BLaER1 treated with 17β-estradiol and CSF1 and Interleukin-3, amounts not matched to agents 10 nM and 100 nM (cell line): ENCODE results near the gene RPS27.

Source experiments
- H3K27ac ChIP-seq, 11 experiments: shearing (Covaris generic); formaldehyde crosslinking; 2 replicates each; pipeline ENCODE4 v1.8.1; 2022
- H3K27me3 ChIP-seq, 11 experiments: shearing (Covaris generic); formaldehyde crosslinking; 2 replicates each; pipeline ENCODE4 v1.8.1; 2022
- H3K36me3 ChIP-seq, 11 experiments: shearing (Covaris generic); formaldehyde crosslinking; 2 replicates each; pipeline ENCODE4 v1.8.1; 2022
- H3K4me1 ChIP-seq, 10 experiments: shearing (Covaris generic); formaldehyde crosslinking; 2 replicates each; pipeline ENCODE4 v1.8.1; 2022
- H3K4me2 ChIP-seq, 11 experiments: shearing (Covaris generic); formaldehyde crosslinking; 2 replicates each; pipeline ENCODE4 v1.8.1; 2022
- H3K4me3 ChIP-seq, 10 experiments: shearing (Covaris generic); formaldehyde crosslinking; 2 replicates each; pipeline ENCODE4 v1.8.1; 2022
- H3K9ac ChIP-seq, 11 experiments: shearing (Covaris generic); formaldehyde crosslinking; 2 replicates each; pipeline ENCODE4 v1.8.1; 2022
- H3K9me3 ChIP-seq, 11 experiments: shearing (Covaris generic); formaldehyde crosslinking; replicated peaks in 1 of 11; 2 replicates each; pipeline ENCODE4 v1.8.1; 2022
- H4K20me1 ChIP-seq, 11 experiments: shearing (Covaris generic); formaldehyde crosslinking; 2 replicates each; pipeline ENCODE4 v1.8.1; 2022
- Cebpa-rat ChIP-seq, 11 experiments: shearing (Covaris generic); IDR thresholded peaks; 2 replicates each; pipeline ENCODE4 v1.8.1; 2022

The RPS27 gene

GRCh38 chr1:153990468-153991150 lies at the start of gene RPS27:
Gene RPS27 (plus strand): TSS chr1:153990762. CDS start chr1:153990797, 35 bp downstream.
- no peaks in the 10 kb centered on the region for H3K9me3 ChIP-seq
- peak within 1 kb of the TSS; percentile 88 to 99 (median 95) for H3K9ac ChIP-seq
- H3K4me1 ChIP-seq, result peaks cover 42 to 67% (median 54%) of the 10 kb centered on the region in 10 experiments
- peak within 1 kb of the TSS; percentile 92 to 99 (median 95) for H3K27ac ChIP-seq
- peak within 1 kb of the TSS; percentile 86 to 98 (median 95) for H3K4me2 ChIP-seq
- no peaks in the 10 kb centered on the region for H3K27me3 ChIP-seq
- peak in 3 of 11 experiments; percentile 53 to 72 (median 60); a peak in 5 of 22 replicates for TF ChIP-seq Cebpa-rat (IDR thresholded peaks at IDR 0.05)
- H4K20me1 ChIP-seq, result peaks cover 15 to 46% (median 34%) of the 10 kb centered on the region in 11 experiments; a peak in 16 of 22 replicates
- H3K4me3 ChIP-seq, result peak within 1 kb of the TSS; percentile 73 to 93 (median 80)
- peaks cover 37 to 46% (median 43%) of the 10 kb centered on the region in 11 experiments for H3K36me3 ChIP-seq

GRCh38 chr1:153941826-153942725 lies 48.5 kb upstream of the RPS27 start:
- Histone ChIP-seq H3K36me3 (peaks cover 65 to 74% (median 72%) of the 10 kb centered on the region in 11 experiments), H3K9ac (peak overlapping the region; percentile 4 to 100 (median 99); a peak in 13 of 22 replicates), H3K27ac (peak overlapping the region in 10 of 11 experiments; percentile 1 to 100 (median 78); a peak in 10 of 22 replicates), H3K4me2 (peak overlapping the region in 8 of 11 experiments; percentile 96 to 99 (median 98); a peak in 13 of 22 replicates), H3K27me3 (no peaks in the 10 kb centered on the region), H3K9me3 (no peaks in the 10 kb centered on the region), H3K4me1 (peaks cover 31 to 63% (median 43%) of the 10 kb centered on the region in 10 experiments), H3K4me3 (peak overlapping the region in 3 of 10 experiments; percentile 70 to 85 (median 80); a peak in 4 of 20 replicates), H4K20me1 (peaks cover 0 to 68% (median 33%) of the 10 kb centered on the region in 11 experiments; a peak in 15 of 22 replicates)
- no peak for TF ChIP-seq Cebpa-rat (IDR thresholded peaks at IDR 0.05)

GRCh38 chr1:153942766-153943549 lies 47.6 kb upstream of the RPS27 start:
- TF ChIP-seq Cebpa-rat (IDR thresholded peaks at IDR 0.05), result no peak
- H3K27ac ChIP-seq, result peak overlapping the region in 10 of 11 experiments; percentile 12 to 100 (median 100); a peak in 16 of 22 replicates

GRCh38 chr1:153944005-153944826 lies 46.3 kb upstream of the RPS27 start:
- Histone ChIP-seq H3K36me3 (peaks cover 64 to 74% (median 72%) of the 10 kb centered on the region in 11 experiments), H3K9me3 (no peaks in the 10 kb centered on the region), H4K20me1 (peaks cover 0 to 57% (median 30%) of the 10 kb centered on the region in 11 experiments; a peak in 15 of 22 replicates), H3K4me3 (peak overlapping the region; percentile 70 to 87 (median 83)), H3K4me1 (peaks cover 33 to 78% (median 57%) of the 10 kb centered on the region in 10 experiments), H3K9ac (peak overlapping the region; percentile 97 to 100 (median 100)), H3K4me2 (peak overlapping the region; percentile 96 to 99 (median 98)), H3K27ac (peak overlapping the region; percentile 98 to 100 (median 100)), H3K27me3 (no peaks in the 10 kb centered on the region)
- TF ChIP-seq Cebpa-rat (IDR thresholded peaks at IDR 0.05), result no peak

More at GRCh38 chr1:153942766-153943549, 47.6 kb upstream of the RPS27 start:
- Histone ChIP-seq H3K9me3 (no peaks in the 10 kb centered on the region), H3K4me3 (peak overlapping the region in 4 of 10 experiments; percentile 29 to 85 (median 75); a peak in 7 of 20 replicates), H4K20me1 (peaks cover 0 to 60% (median 36%) of the 10 kb centered on the region in 11 experiments; a peak in 15 of 22 replicates), H3K36me3 (peaks cover 64 to 74% (median 71%) of the 10 kb centered on the region in 11 experiments), H3K4me2 (peak overlapping the region in 8 of 11 experiments; percentile 96 to 99 (median 98); a peak in 15 of 22 replicates), H3K27me3 (no peaks in the 10 kb centered on the region), H3K4me1 (peaks cover 33 to 72% (median 51%) of the 10 kb centered on the region in 10 experiments), H3K9ac (peak overlapping the region in 10 of 11 experiments; percentile 4 to 100 (median 100); a peak in 14 of 22 replicates)

DNA sequence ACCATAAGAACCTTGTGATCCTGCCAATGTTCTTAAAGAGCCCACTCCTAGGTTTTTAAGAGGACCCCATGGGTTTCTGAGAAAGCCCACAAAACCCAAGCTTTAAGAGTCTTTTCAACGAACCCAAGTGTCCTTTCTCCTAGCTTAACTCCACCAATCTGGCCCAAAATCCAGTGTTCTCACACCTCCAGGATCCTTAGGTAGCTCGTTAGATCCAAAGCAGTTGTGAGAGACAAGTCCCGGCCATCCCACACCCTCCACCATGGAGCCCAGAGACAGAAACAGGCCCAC lies 45.8 kb upstream of the RPS27 start:
- H3K36me3 ChIP-seq, result peaks cover 64 to 74% (median 72%) of the 10 kb centered on the region in 11 experiments
- TF ChIP-seq Cebpa-rat (IDR thresholded peaks at IDR 0.05), result no peak
- peak overlapping the region; percentile 98 to 100 (median 100) for H3K27ac ChIP-seq
- H3K9ac ChIP-seq, result peak overlapping the region; percentile 97 to 100 (median 100)
- H4K20me1 ChIP-seq, result peaks cover 0 to 51% (median 30%) of the 10 kb centered on the region in 11 experiments; a peak in 15 of 22 replicates
- peak overlapping the region; percentile 70 to 87 (median 83) for H3K4me3 ChIP-seq
- H3K27me3 ChIP-seq, result no peaks in the 10 kb centered on the region
- H3K9me3 ChIP-seq, result no peaks in the 10 kb centered on the region
- peaks cover 37 to 78% (median 61%) of the 10 kb centered on the region in 10 experiments for H3K4me1 ChIP-seq
- H3K4me2 ChIP-seq, result peak overlapping the region; percentile 96 to 99 (median 98)

- TF ChIP-seq Cebpa-rat (IDR thresholded peaks at IDR 0.05), result no peak
Measured at GRCh38 chr1:153945131-153945794, 45.3 kb upstream of the RPS27 start.

More at GRCh38 chr1:153945131-153945794, 45.3 kb upstream of the RPS27 start:
- H3K4me2 ChIP-seq, result peak overlapping the region; percentile 96 to 99 (median 98)
- peak overlapping the region; percentile 70 to 87 (median 83) for H3K4me3 ChIP-seq
- peaks cover 42 to 78% (median 66%) of the 10 kb centered on the region in 10 experiments for H3K4me1 ChIP-seq
- H4K20me1 ChIP-seq, result peaks cover 0 to 46% (median 25%) of the 10 kb centered on the region in 11 experiments; a peak in 15 of 22 replicates
- H3K9me3 ChIP-seq, result no peaks in the 10 kb centered on the region
- H3K27ac ChIP-seq, result peak overlapping the region; percentile 98 to 100 (median 100)
- peak overlapping the region; percentile 97 to 100 (median 100) for H3K9ac ChIP-seq
- H3K27me3 ChIP-seq, result no peaks in the 10 kb centered on the region
- peaks cover 64 to 74% (median 72%) of the 10 kb centered on the region in 11 experiments for H3K36me3 ChIP-seq
